CD14-positive monocyte (primary cell): ENCODE results near the gene SIX3. TPM values are rescaled to one million over a fixed set of nuclear protein-coding genes. Genes with fewer than 3 reads are reported as not detected.

Experiments
- DNase-seq, 3 donors: peaks; one replicate each; pipeline ENCODE4 v3.0.0-alpha.2; 2011 to 2022
- H2AFZ ChIP-seq: 2 replicates; pipeline ENCODE4 v1.6.0; 2012; ENCODE audit warnings: mild to moderate bottlenecking, low read depth, low read length, inconsistent platforms; ENCODE audit not compliant: insufficient read depth, poor library complexity, severe bottlenecking
- H3K27ac ChIP-seq, 2 donors: 1 replicate in 1 of 2; 2 replicates in 1 of 2; pipeline ENCODE4 v1.5.1; 2012 to 2013; ENCODE audit warnings: low read length in 2 of 2, control low read depth in 1 of 2, inconsistent platforms in 1 of 2, low read depth in 1 of 2, mild to moderate bottlenecking in 1 of 2
- H3K27me3 ChIP-seq, 2 donors: one replicate each; pipeline versions ENCODE4 v1.6.0 to v1.6.1; 2011 to 2013; ENCODE audit warnings: low read length in 2 of 2; ENCODE audit not compliant: control insufficient read depth in 2 of 2, insufficient read depth in 2 of 2
- H3K36me3 ChIP-seq, 2 donors: replicated peaks in 1 of 2; 1 replicate in 1 of 2; 2 replicates in 1 of 2; pipeline versions ENCODE4 v1.5.1 to v1.6.1; 2012 to 2013; ENCODE audit warnings: low read length in 2 of 2, control low read depth in 1 of 2, inconsistent platforms in 1 of 2, mild to moderate bottlenecking in 1 of 2; ENCODE audit not compliant: insufficient read depth in 2 of 2, control insufficient read depth in 1 of 2
- H3K4me1 ChIP-seq, 2 donors: 1 replicate in 1 of 2; 2 replicates in 1 of 2; pipeline versions ENCODE4 v1.5.1 to v1.6.1; 2012 to 2013; ENCODE audit warnings: low read length in 2 of 2, control low read depth in 1 of 2, inconsistent platforms in 1 of 2, mild to moderate bottlenecking in 1 of 2, moderate library complexity in 1 of 2; ENCODE audit not compliant: insufficient read depth in 2 of 2, control insufficient read depth in 1 of 2
- H3K4me2 ChIP-seq: replicated peaks from 2 replicates; pipeline ENCODE3; 2012; ENCODE audit warnings: low read length, moderate library complexity, mild to moderate bottlenecking; ENCODE audit not compliant: poor library complexity, severe bottlenecking; ENCODE audit errors: extremely low read depth
- H3K4me3 ChIP-seq, 3 experiments: fragments of 200-600 bp in 1 of 3; sonication (generic) in 1 of 3; replicated peaks in 1 of 3; 1 replicate in 2 of 3; 2 replicates in 1 of 3; pipeline ENCODE4 v1.5.1; 2011 to 2013; ENCODE audit warnings: low read length in 3 of 3, mild to moderate bottlenecking in 3 of 3, control low read depth in 2 of 3, low read depth in 2 of 3, inconsistent platforms in 1 of 3, moderate library complexity in 1 of 3
- H3K79me2 ChIP-seq: 2 replicates; pipeline ENCODE4 v1.6.0; 2012; ENCODE audit warnings: mild to moderate bottlenecking, control low read depth, inconsistent platforms, low read length, moderate library complexity; ENCODE audit not compliant: insufficient read depth
- H3K9ac ChIP-seq: 2 replicates; pipeline ENCODE4 v1.6.0; 2017; ENCODE audit warnings: low read length, mild to moderate bottlenecking; ENCODE audit not compliant: insufficient read depth, poor library complexity, severe bottlenecking
- H3K9me3 ChIP-seq, 2 donors: replicated peaks in 1 of 2; 1 replicate in 1 of 2; 2 replicates in 1 of 2; pipeline versions ENCODE4 v1.5.1 to v1.6.1; 2012 to 2013; ENCODE audit warnings: low read length in 2 of 2, control low read depth in 1 of 2; ENCODE audit not compliant: control insufficient read depth in 1 of 2, insufficient read depth in 1 of 2
- H4K20me1 ChIP-seq: 2 replicates; pipeline ENCODE4 v1.6.0; 2012; ENCODE audit warnings: mild to moderate bottlenecking, low read length, control low read depth, moderate library complexity; ENCODE audit not compliant: insufficient read depth
- H3K27ac Mint-ChIP-seq, 7 donors: one replicate each; pipeline ENCODE4 v1.8.0; 2020; ENCODE audit warnings: mild to moderate bottlenecking in 7 of 7, mixed read lengths in 7 of 7, moderate library complexity in 6 of 7, inconsistent platforms in 2 of 7
- H3K27me3 Mint-ChIP-seq, 3 donors: one replicate each; pipeline ENCODE4 v1.8.0; 2021 to 2022; ENCODE audit warnings: low read depth in 3 of 3, mild to moderate bottlenecking in 3 of 3, mixed read lengths in 3 of 3, moderate library complexity in 3 of 3, inconsistent platforms in 1 of 3
- H3K36me3 Mint-ChIP-seq, 2 donors: one replicate each; pipeline ENCODE4 v1.8.0; 2020; ENCODE audit warnings: mixed read lengths in 2 of 2, inconsistent platforms in 1 of 2, mild to moderate bottlenecking in 1 of 2
- H3K4me1 Mint-ChIP-seq: one replicate; pipeline ENCODE4 v1.8.0; 2020; ENCODE audit warnings: mild to moderate bottlenecking, mixed read lengths
- H3K4me3 Mint-ChIP-seq, 2 donors: one replicate each; pipeline ENCODE4 v1.8.0; 2020; ENCODE audit warnings: mild to moderate bottlenecking in 2 of 2, mixed read lengths in 2 of 2, moderate library complexity in 1 of 2
- H3K9me3 Mint-ChIP-seq, 7 donors: one replicate each; pipeline ENCODE4 v1.8.0; 2020 to 2022; ENCODE audit warnings: mixed read lengths in 7 of 7, mild to moderate bottlenecking in 6 of 7, moderate library complexity in 6 of 7, inconsistent platforms in 2 of 7
- CTCF ChIP-seq: fragments of 200-600 bp; IDR thresholded peaks from one replicate; pipeline ENCODE4 v1.8.0; 2022; ENCODE audit warnings: antibody characterized with exemption, mild to moderate bottlenecking
- WGBS: methylation state at CpG from one replicate; pipeline ENCODE4 v1.1.5; 2013; ENCODE audit warnings: missing lambda C conversion rate; ENCODE audit not compliant: insufficient coverage; 5-methylcytosine and 5-hydroxymethylcytosine counted together
- intact Hi-C, 2 donors: fragments of 100-400 bp; cut with micrococcal nuclease; formaldehyde crosslinking; loops; one replicate each; pipeline versions ENCODE4 v1.15.0 to v1.15.1; 2023
- polyA plus RNA-seq, 3 donors: library from polyadenylated mRNA; depleted of rRNA in 1 of 3; unstranded in 2 of 3; stranded (reverse) in 1 of 3; fragments of 300-500 nt in 2 of 3; fragments of >200 nt in 1 of 3; fragmentation: Illumina TruSeq in 2 of 3; gene quantifications; 1 replicate in 2 of 3; 2 replicates in 1 of 3; pipeline ENCODE4 v1.2.3, GENCODE V29; 2012 to 2021

SIX3 gene
- polyA plus RNA-seq, 3 donors, result not detected

GRCh38 chr2:44928483-44929158, 12.9 kb upstream of the SIX3 start:
- intact Hi-C loops, result no loop called here
- DNase-seq, result no peak
- TF ChIP-seq CTCF, result no peak
- peaks cover 0 to 53% of the 10 kb centered on the region in 2 donors for H3K9me3 ChIP-seq
- H3K27ac ChIP-seq, result no peak overlapping the region
- Mint-ChIP-seq H3K9me3 (peaks cover 0 to 20% (median 6%) of the 10 kb centered on the region in 7 donors), H3K4me1 (peaks cover 13% of the 10 kb centered on the region), H3K27me3 (peaks cover 80 to 96% (median 89%) of the 10 kb centered on the region in 3 donors), H3K27ac (no peak overlapping the region), H3K36me3 (no peaks in the 10 kb centered on the region), H3K4me3 (peak overlapping the region in 1 of 2 donors; percentile 70)
- H3K4me2 ChIP-seq, result no peak overlapping the region
- H3K27me3 ChIP-seq, result peaks cover 88 to 95% of the 10 kb centered on the region in 2 donors
- no peaks in the 10 kb centered on the region for H3K79me2 ChIP-seq
- no peak overlapping the region for H3K4me3 ChIP-seq
- H3K9ac ChIP-seq, result no peak overlapping the region
- H3K4me1 ChIP-seq, result no peaks in the 10 kb centered on the region
- WGBS, result 3% methylated on average over 62 of the region's 62 CpGs
- no peaks in the 10 kb centered on the region for H4K20me1 ChIP-seq
- no peaks in the 10 kb centered on the region for H3K36me3 ChIP-seq
- H2AFZ ChIP-seq, result no peak overlapping the region

- H3K27ac ChIP-seq, result no peak overlapping the region
- H3K9ac ChIP-seq, result no peak overlapping the region
- H2AFZ ChIP-seq, result no peak overlapping the region
- no peaks in the 10 kb centered on the region for H3K79me2 ChIP-seq
- no peaks in the 10 kb centered on the region for H3K36me3 ChIP-seq
- intact Hi-C loops, result no loop called here
- H3K4me2 ChIP-seq, result peak overlapping the region; percentile 19
- no peak overlapping the region for H3K27ac Mint-ChIP-seq
- H3K9me3 ChIP-seq, result peaks cover 0 to 58% of the 10 kb centered on the region in 2 donors
- no peak overlapping the region for H3K4me3 ChIP-seq
- peaks cover 13% of the 10 kb centered on the region for H3K4me1 Mint-ChIP-seq
- DNase-seq, result no peak
- TF ChIP-seq CTCF, result no peak
- H3K4me1 ChIP-seq, result no peaks in the 10 kb centered on the region
- H3K36me3 Mint-ChIP-seq, result no peaks in the 10 kb centered on the region
- H3K27me3 Mint-ChIP-seq, result peaks cover 85 to 96% (median 87%) of the 10 kb centered on the region in 3 donors
- H4K20me1 ChIP-seq, result no peaks in the 10 kb centered on the region
- peaks cover 88 to 95% of the 10 kb centered on the region in 2 donors for H3K27me3 ChIP-seq
- peak overlapping the region in 1 of 2 donors; percentile 62 for H3K4me3 Mint-ChIP-seq
- WGBS, result 6% methylated on average over 58 of the region's 66 CpGs
- peaks cover 0 to 20% (median 6%) of the 10 kb centered on the region in 7 donors for H3K9me3 Mint-ChIP-seq
Measured at GRCh38 chr2:44929159-44929734, 12.3 kb upstream of the SIX3 start.
